Muscle layer of duodenum (tissue), 2 donors: ENCODE data around the gene ACE.

ENCODE experiments used
- H3K27ac ChIP-seq: one replicate; pipeline ENCODE4 v1.7.0; 2013; ENCODE audit warnings: mild to moderate bottlenecking, low read length
- H3K27me3 ChIP-seq: one replicate; pipeline ENCODE4 v1.7.0; 2013; ENCODE audit warnings: low read depth, mild to moderate bottlenecking, control low read depth, low read length
- H3K36me3 ChIP-seq, 2 donors: one replicate each; pipeline ENCODE4 v1.7.0; 2013; ENCODE audit warnings: low read length in 2 of 2, control low read depth in 1 of 2, mild to moderate bottlenecking in 1 of 2; ENCODE audit not compliant: insufficient read depth in 2 of 2, control insufficient read depth in 1 of 2
- H3K4me1 ChIP-seq, 2 donors: one replicate each; pipeline ENCODE4 v1.7.0; 2013; ENCODE audit warnings: low read length in 2 of 2, mild to moderate bottlenecking in 2 of 2, control low read depth in 1 of 2, moderate library complexity in 1 of 2; ENCODE audit not compliant: insufficient read depth in 2 of 2, control insufficient read depth in 1 of 2
- H3K4me3 ChIP-seq, 2 donors: one replicate each; pipeline ENCODE4 v1.7.0; 2013; ENCODE audit warnings: low read length in 2 of 2, low read depth in 1 of 2, mild to moderate bottlenecking in 1 of 2
- H3K9me3 ChIP-seq, 2 donors: one replicate each; pipeline ENCODE4 v1.7.0; 2013; ENCODE audit warnings: low read length in 2 of 2, control low read depth in 1 of 2, mild to moderate bottlenecking in 1 of 2; ENCODE audit not compliant: control insufficient read depth in 1 of 2
- donor health status: healthy.

Gene ACE

DNA sequence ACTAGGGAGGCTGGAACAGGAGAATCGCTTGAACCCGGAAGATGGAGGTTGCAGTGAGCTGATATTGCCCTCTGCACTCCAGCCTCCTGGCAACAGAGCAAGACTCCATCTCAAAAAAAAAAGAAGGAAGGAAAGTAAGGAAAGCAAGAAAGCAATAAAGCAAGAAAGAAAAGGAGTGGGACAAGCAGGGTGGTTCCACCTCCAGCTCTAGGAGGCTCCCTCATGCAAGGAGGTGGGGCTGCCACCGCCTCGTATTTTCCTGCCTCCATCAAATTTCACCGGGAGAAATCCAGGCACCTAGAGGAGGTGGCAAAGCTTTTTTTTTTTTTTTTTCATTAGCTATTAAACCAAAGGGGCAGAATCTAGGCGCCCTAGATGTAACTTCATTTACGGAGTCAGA lies 31.8 kb upstream of the ACE start:
- H3K27ac ChIP-seq: peak overlapping the region; percentile 45
- peak overlapping the region in 1 of 2 donors; percentile 39 for H3K4me3 ChIP-seq
- no peaks in the 10 kb centered on the region for H3K27me3 ChIP-seq
- no peaks in the 10 kb centered on the region for H3K36me3 ChIP-seq
- H3K9me3 ChIP-seq: no peaks in the 10 kb centered on the region
- peaks cover 11 to 14% of the 10 kb centered on the region in 2 donors for H3K4me1 ChIP-seq

DNA sequence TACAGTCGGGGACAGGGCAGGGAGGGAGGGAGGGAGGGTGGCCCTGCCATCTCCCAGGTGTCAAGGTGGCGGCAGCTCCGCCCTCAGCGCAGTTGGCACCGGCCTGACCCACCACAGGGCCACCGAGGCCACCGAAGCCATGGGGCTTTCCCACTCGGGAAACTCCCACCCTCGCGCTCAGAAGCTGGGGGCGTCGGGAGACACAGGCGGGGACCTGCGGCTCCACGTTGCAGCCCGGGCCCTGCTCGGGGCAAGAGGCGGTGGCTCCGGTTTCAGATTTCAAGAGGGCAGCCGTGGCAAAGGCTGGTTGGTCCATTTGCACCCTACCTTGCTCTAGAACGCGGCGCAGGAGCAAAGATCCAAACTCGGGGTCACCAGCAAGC lies 31.3 kb upstream of the ACE start:
- no peaks in the 10 kb centered on the region for H3K9me3 ChIP-seq
- peak overlapping the region; percentile 39 to 80 for H3K4me3 ChIP-seq
- no peaks in the 10 kb centered on the region for H3K36me3 ChIP-seq
- peaks cover 11 to 13% of the 10 kb centered on the region in 2 donors for H3K4me1 ChIP-seq
- no peaks in the 10 kb centered on the region for H3K27me3 ChIP-seq
- peak overlapping the region; percentile 45 for H3K27ac ChIP-seq

DNA sequence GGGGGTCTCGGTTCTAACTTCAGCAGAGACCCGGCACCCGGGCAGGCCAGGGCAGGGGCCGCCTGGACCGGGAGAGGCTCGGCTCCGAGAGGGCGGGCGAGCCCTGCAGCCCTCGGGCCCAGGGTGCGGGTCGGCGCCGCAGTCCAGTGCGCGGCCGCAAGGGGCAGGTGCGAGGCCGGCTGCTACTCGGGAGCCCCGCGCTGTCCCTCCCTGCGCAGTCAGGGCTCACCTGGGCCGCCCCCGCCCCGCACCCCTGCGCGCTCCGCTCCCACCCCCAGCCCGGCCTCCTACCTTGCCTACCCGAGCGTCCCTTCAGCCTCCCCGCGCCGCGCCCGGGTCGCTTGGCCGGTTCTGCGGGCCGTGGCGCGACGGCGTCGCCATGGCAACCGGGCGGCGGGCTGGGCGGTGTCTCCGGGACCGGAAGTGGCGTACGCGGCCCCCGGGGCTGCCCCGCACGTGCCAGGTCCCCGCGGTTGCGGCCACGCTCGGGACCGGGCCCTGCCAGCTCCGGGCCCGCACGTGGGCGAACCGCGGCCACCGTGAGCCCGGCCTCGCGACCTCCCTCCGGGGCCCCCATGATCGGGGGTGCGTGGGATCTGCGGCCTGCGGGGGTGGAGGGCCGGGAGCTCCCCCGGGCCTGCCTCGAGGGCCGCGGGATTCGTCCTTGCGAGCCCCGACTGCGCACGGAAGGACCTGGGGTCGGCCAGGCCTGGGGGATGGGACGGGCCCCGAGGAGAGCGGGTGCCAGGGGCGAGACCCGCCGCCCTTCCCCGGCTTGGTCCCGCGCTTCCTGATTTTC lies 30.7 kb upstream of the ACE start, which contains the start of gene CYB561:
Gene CYB561 (minus strand): TSS at position 353 of the 799 bp plus-strand sequence. CDS start 8,759 bp downstream, outside the sequence.
- H3K36me3 ChIP-seq: no peaks in the 10 kb centered on the region
- H3K4me3 ChIP-seq: peak within 1 kb of the TSS; percentile 39 to 80
- no peaks in the 10 kb centered on the region for H3K27me3 ChIP-seq
- H3K4me1 ChIP-seq: peaks cover 11 to 13% of the 10 kb centered on the region in 2 donors
- H3K27ac ChIP-seq: peak within 1 kb of the TSS; percentile 74
- no peaks in the 10 kb centered on the region for H3K9me3 ChIP-seq

DNA sequence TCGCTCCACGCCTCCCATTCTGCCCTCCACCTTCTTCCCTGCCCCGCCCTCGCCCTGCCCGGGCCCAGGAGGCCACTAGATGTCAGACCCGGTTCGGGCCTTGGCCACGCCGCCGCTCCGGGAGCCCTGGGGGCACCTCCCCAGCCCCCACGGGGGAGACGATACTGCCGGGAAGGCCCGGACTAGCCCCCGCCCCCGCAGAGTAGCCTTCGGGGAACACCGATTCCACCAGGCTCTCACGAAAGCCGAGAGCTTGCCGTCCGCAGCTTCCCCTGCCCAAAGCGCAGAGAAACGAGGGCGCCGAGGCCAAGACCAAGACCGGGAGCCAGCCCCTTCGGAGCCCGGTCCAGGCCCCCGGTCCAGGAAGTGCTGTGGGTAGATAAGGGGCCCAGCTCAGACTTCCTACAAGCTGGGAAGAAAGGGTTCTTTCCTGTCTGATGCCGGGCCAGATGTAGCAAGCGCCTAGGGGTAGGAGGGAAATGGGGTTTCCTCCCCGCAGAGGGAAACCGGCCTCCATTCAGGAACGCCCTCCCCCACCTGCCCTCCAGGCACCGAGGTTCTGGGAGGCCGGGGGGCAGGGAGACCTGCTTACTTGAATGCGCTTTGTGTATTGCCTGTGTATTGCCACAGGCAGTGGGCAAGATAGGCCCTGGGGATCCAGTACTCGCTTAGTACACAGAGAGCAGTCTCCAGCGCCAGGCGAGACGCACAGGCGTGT lies 29.9 kb upstream of the ACE start:
- Histone ChIP-seq H3K27me3 (no peaks in the 10 kb centered on the region), H3K9me3 (no peaks in the 10 kb centered on the region), H3K36me3 (no peaks in the 10 kb centered on the region), H3K27ac (peak overlapping the region; percentile 74), H3K4me1 (peaks cover 11 to 13% of the 10 kb centered on the region in 2 donors), H3K4me3 (peak overlapping the region; percentile 37 to 80)

DNA sequence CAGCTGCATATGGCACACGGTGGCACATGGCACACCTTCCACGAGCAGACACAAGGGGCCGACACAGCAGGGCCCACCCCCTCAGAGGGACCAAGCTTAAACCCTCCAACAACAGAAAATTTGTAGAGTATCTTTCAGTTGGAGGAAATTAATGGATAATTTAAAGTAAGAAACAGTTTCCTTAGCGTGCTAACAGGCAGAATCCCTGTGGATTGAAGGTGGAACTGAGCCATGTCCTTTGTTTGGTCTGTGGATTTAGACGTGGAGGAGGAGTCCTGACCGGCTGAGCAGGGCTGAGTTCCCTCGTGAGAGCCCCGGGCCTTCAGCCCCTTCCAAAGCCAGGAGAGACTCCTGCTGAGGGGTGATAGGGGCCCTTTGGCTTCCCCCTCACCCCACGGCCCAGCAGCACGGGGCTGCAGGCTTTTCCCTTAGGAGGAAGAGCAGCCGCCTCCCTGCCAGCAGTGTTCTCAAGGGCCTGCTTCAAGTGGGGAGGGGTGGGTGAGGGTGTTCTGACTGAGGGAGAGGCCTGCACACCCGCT lies 29.3 kb upstream of the ACE start:
- Histone ChIP-seq H3K36me3 (no peaks in the 10 kb centered on the region), H3K4me1 (peaks cover 11 to 13% of the 10 kb centered on the region in 2 donors), H3K4me3 (peak overlapping the region; percentile 37 to 80), H3K27ac (peak overlapping the region; percentile 74), H3K27me3 (no peaks in the 10 kb centered on the region), H3K9me3 (no peaks in the 10 kb centered on the region)

DNA sequence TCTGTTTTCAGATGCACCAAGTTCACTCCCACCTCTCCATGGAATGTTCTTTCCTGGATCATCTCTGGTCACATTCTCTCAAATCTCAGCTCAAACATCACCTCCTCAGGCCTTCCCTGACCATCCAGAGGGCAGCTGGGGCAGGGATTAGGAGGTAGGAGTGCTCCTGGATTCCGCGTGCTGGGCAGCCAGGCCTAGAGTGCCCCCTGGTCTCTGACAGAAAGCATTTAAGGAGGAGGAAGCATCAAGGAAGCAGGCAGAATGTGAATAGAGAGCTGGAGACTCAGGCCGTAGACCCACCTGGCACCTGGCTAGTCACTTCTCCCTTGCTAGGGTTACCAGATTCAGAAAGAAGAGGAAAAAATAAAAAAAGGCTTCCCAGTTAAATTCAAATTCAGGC lies 28.2 kb upstream of the ACE start:
- H3K9me3 ChIP-seq: no peaks in the 10 kb centered on the region
- H3K27ac ChIP-seq: no peak overlapping the region
- H3K36me3 ChIP-seq: no peaks in the 10 kb centered on the region
- no peaks in the 10 kb centered on the region for H3K27me3 ChIP-seq
- peaks cover 11 to 13% of the 10 kb centered on the region in 2 donors for H3K4me1 ChIP-seq
- H3K4me3 ChIP-seq: no peak overlapping the region

DNA sequence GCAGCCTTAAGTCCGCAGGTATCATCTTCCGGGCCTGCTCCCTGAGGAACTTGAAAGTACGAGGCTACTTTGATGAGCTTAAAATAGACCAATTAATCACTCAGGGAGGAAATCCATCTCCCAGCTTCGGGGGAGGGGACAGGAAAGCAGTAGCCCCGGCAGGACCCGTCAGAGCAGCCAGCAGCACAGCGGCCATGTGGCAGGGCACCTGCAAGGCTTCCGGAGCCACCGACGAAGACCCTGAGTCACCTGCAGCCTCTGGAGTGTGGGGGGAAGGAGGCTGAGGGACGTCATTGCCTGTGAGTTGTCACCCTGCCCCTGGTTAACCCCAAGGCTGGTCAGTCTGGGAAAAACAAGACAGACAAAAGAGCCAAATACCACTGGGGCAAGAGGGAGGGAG lies 26.3 kb upstream of the ACE start:
- peaks cover 6 to 11% of the 10 kb centered on the region in 2 donors for H3K4me1 ChIP-seq
- H3K9me3 ChIP-seq: no peaks in the 10 kb centered on the region
- H3K36me3 ChIP-seq: no peaks in the 10 kb centered on the region
- H3K27ac ChIP-seq: no peak overlapping the region
- no peaks in the 10 kb centered on the region for H3K27me3 ChIP-seq
- no peak overlapping the region for H3K4me3 ChIP-seq

DNA sequence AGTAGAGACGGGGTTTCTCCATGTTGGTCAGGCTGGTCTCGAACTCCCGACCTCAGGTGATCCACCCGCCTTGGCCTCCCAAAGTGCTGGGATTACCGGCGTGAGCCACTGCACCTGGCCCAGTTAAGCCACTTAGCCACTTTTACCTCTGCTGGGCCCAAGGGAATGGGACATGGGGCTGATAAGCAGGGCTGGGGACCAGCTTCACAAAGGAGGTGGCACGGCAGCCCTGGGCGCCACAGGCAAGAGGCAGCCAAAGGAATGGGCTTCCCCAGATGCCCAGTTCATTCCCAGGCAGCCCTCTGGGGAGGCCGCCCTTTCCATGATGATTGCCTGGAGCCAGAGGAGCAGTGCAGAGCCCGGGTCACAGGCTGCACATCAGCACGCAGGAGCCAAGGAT lies 25.7 kb upstream of the ACE start:
- Histone ChIP-seq H3K27ac (no peak overlapping the region), H3K36me3 (no peaks in the 10 kb centered on the region), H3K9me3 (no peaks in the 10 kb centered on the region), H3K4me3 (no peak overlapping the region), H3K27me3 (no peaks in the 10 kb centered on the region), H3K4me1 (peaks cover 3 to 11% of the 10 kb centered on the region in 2 donors)

DNA sequence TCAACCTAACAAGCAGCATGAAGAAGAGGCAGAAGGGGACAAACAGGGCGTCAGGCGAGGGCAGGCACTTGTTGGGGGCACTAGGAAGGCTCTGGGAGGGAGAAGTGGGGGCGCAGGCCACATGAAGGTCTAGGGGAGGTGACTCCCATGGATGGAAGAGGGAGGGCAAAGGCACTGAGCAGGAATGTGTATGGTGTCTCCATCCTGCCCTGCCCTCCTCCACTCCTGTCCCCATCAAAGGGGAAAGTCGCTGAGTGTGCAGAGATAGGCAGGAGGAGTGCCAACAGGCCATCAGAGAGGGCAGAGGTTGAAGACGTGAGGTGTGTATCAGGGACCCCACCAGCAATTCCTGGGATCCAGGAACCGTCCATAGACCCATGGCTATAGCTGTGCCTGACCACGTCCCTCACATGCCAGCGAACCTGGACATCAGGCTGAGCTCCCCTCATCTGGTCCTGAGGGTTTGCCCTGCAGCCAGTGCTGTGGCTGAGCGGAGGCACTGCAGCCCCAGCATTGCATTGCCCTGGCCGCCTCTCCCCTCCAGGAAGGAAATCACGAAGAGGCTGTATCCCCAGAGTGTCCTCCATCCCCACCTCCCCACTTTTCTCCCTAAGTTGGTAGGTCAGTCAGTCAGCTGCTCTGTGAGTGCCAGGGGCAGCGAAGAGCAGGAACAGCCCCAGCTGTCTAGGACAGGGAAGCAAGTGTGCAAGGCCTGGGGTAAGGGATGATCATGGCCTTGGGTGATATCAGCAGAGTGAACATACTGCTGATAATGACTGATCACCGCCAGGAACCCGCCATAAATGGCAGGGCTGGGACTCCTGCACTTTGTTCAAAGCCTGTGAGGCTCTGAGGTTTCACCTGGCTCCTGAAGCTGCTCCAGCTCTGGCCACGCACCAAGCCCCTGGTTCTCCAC lies 24.6 kb upstream of the ACE start:
- peaks cover 0 to 7% of the 10 kb centered on the region in 2 donors for H3K4me1 ChIP-seq
- no peak overlapping the region for H3K4me3 ChIP-seq
- no peaks in the 10 kb centered on the region for H3K27me3 ChIP-seq
- H3K36me3 ChIP-seq: no peaks in the 10 kb centered on the region
- no peak overlapping the region for H3K27ac ChIP-seq
- no peaks in the 10 kb centered on the region for H3K9me3 ChIP-seq

DNA sequence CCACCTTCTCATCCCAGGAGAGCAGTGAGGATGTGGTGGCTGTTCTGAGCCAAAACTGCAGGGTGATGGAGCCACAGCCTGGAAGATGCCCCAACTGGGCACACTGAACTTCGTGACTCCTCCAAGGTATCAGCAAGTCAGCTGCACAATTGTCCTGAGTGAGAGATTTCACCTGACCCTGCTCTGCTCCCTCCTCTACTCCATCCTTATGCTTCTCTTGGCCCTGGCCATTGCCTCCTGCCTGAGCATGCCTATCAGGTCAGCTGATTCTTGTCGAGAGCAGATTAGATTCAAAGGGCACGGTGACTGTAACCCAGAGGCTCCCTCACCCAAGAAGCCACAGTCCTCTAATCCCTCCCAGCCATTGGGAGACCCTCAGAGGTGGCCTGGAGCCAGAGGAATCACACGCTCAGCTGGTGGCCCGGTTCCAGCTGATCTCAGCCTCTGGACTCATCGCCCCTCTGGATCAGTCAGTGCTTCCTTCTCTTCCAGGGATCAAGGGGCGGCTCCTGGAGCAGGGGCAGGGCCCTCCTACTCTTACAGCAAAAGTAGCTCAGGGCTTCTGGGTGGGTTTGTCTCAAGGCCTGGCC lies 23.8 kb upstream of the ACE start:
- H3K4me1 ChIP-seq: no peaks in the 10 kb centered on the region

More for the DNA sequence above, 23.8 kb upstream of the ACE start:
- no peaks in the 10 kb centered on the region for H3K27me3 ChIP-seq
- H3K4me3 ChIP-seq: no peak overlapping the region
- no peaks in the 10 kb centered on the region for H3K9me3 ChIP-seq
- no peaks in the 10 kb centered on the region for H3K36me3 ChIP-seq
- no peak overlapping the region for H3K27ac ChIP-seq
